Gastrocnemius medialis (tissue), 4 donors: ENCODE results near the gene KDM6B. TPM values are rescaled to one million over a fixed set of nuclear protein-coding genes. Genes with fewer than 3 reads are reported as not detected.

Experiments
- ATAC-seq, 2 donors: fragments of 150-250 bp; one replicate each; pipeline ENCODE4 v1.9.1; 2016
- DNase-seq, 2 donors: peaks; one replicate each; pipeline ENCODE4 v3.0.0-alpha.2; 2019
- H3K27ac ChIP-seq, 4 donors: fragments of 200-600 bp; sonication (generic); 1 replicate in 1 of 4; 2 replicates in 3 of 4; pipeline ENCODE4 v1.5.1; 2016 to 2018; ENCODE audit warnings: mild to moderate bottlenecking in 2 of 4, moderate library complexity in 1 of 4
- H3K27me3 ChIP-seq, 3 donors: fragments of 200-600 bp; sonication (generic) in 2 of 3; 1 replicate in 1 of 3; 2 replicates in 2 of 3; pipeline versions ENCODE4 v1.5.1 to v1.6.0; 2016 to 2019; ENCODE audit warnings: mild to moderate bottlenecking in 1 of 3, moderate library complexity in 1 of 3
- H3K36me3 ChIP-seq, 2 donors: fragments of 200-600 bp; sonication (generic) in 1 of 2; one replicate each; pipeline ENCODE4 v1.5.1; 2017 to 2018
- H3K4me1 ChIP-seq, 2 donors: fragments of 200-600 bp; sonication (generic) in 1 of 2; one replicate each; pipeline ENCODE4 v1.5.1; 2016 to 2017; ENCODE audit warnings: mild to moderate bottlenecking in 2 of 2
- H3K4me3 ChIP-seq, 4 donors: fragments of 200-600 bp; sonication (generic) in 3 of 4; 1 replicate in 1 of 4; 2 replicates in 3 of 4; pipeline ENCODE4 v1.5.1; 2016 to 2019; ENCODE audit warnings: mild to moderate bottlenecking in 2 of 4
- H3K9me3 ChIP-seq, 3 donors: fragments of 200-600 bp; sonication (generic) in 2 of 3; 1 replicate in 1 of 3; 2 replicates in 2 of 3; pipeline ENCODE4 v1.5.1; 2016 to 2019
- CTCF ChIP-seq, 5 experiments: fragments of 450-650 bp in 3 of 5; fragments of 200-600 bp in 2 of 5; sonication (generic) in 2 of 5; IDR thresholded peaks in 4 of 5; conservative IDR thresholded peaks in 1 of 5; 1 replicate in 4 of 5; 2 replicates in 1 of 5; pipeline ENCODE4 v1.5.1; 2016 to 2019; ENCODE audit warnings: antibody characterized with exemption in 5 of 5, mild to moderate bottlenecking in 3 of 5, moderate library complexity in 3 of 5
- POLR2A ChIP-seq, 2 donors: fragments of 450-650 bp; IDR thresholded peaks; one replicate each; pipeline ENCODE4 v1.6.1; 2017; ENCODE audit warnings: antibody characterized with exemption in 2 of 2, mild to moderate bottlenecking in 2 of 2, moderate library complexity in 2 of 2
- in situ Hi-C, 4 donors: fragments of 200-750 bp; cut with MboI; loops; one replicate each; pipeline versions ENCODE4 v1.15.0 to v1.8.0; 2017; ENCODE audit warnings: low sequenced_read_pairs in 4 of 4
- intact Hi-C: fragments of 100-400 bp; cut with DNase I; formaldehyde crosslinking; loops from one replicate; pipeline ENCODE4 v1.15.1; 2023; ENCODE audit warnings: low total_unique reads
- total RNA-seq, 4 donors: library from RNA; depleted of rRNA; stranded (reverse); fragments of >200 nt; gene quantifications; one replicate each; pipeline versions ENCODE4 v1.1.0 to v1.2.3, GENCODE V29; 2016

Gene KDM6B
- total RNA-seq, 4 donors from 2014 or later: 1.9 to 8.2 (median 4.4) TPM

GRCh38 chr17:7875804-7876370, 41.9 kb downstream of the KDM6B start:
- H3K4me3 ChIP-seq: no peak overlapping the region
- TF ChIP-seq POLR2A (IDR thresholded peaks at IDR 0.05) (no peak), CTCF (IDR thresholded peaks at IDR 0.05 in 4 of 5, conservative IDR thresholded peaks at IDR 0.05 in 1 of 5) (no peak)
- ATAC-seq (no peak), DNase-seq (no peak)
- intact Hi-C loops (no loop called here), in situ Hi-C loops (loop anchor here in 1 of 4 donors (25.0 kb wide), 1 partner anchor 139 kb away; no protein-coding TSS in a partner anchor)
- no peak overlapping the region for H3K27ac ChIP-seq
- H3K36me3 ChIP-seq: no peaks in the 10 kb centered on the region
- H3K27me3 ChIP-seq: peaks cover 0 to 17% (median 8%) of the 10 kb centered on the region in 3 donors
- no peaks in the 10 kb centered on the region for H3K9me3 ChIP-seq
- H3K4me1 ChIP-seq: no peaks in the 10 kb centered on the region

DNA sequence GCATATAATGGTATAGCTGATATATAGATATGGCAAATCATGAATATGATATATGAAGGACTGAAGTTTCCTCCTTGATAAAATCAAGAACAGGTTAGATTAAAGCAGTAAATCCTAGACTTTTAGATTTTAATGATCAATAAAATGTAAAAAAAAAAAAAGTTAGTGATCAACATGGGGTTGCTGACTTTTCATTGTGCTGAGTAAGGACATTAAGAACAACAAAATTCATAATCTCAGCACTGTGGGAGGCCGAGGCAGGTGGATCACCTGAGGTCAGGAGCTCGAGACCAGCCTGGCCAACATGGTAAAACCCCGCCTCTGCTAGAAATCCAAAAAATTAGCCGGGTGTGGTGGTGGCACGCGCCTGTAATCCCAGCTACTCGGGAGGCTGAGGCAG, 44.2 kb downstream of the KDM6B start:
- DNase-seq (no peak), ATAC-seq (no peak)
- H3K4me3 ChIP-seq: no peak overlapping the region
- H3K27ac ChIP-seq: no peak overlapping the region
- no peaks in the 10 kb centered on the region for H3K36me3 ChIP-seq
- peaks cover 7 to 24% (median 17%) of the 10 kb centered on the region in 3 donors for H3K27me3 ChIP-seq
- intact Hi-C loops (no loop called here), in situ Hi-C loops (loop anchor here in 1 of 4 donors (25.0 kb wide), 1 partner anchor 141 kb away; no protein-coding TSS in a partner anchor)
- no peaks in the 10 kb centered on the region for H3K9me3 ChIP-seq
- no peak for TF ChIP-seq POLR2A (IDR thresholded peaks at IDR 0.05)
- no peak for TF ChIP-seq CTCF (IDR thresholded peaks at IDR 0.05 in 4 of 5, conservative IDR thresholded peaks at IDR 0.05 in 1 of 5)
- H3K4me1 ChIP-seq: no peaks in the 10 kb centered on the region

- H3K27me3 ChIP-seq: peaks cover 12 to 30% (median 27%) of the 10 kb centered on the region in 3 donors
- no peak overlapping the region for H3K27ac ChIP-seq
- intact Hi-C loops (loop anchor here (10.0 kb wide), 1 partner anchor 175 kb away; no protein-coding TSS in a partner anchor), in situ Hi-C loops (loop anchor here in 1 of 4 donors (25.0 kb wide), 1 partner anchor 143 kb away; no protein-coding TSS in a partner anchor)
- TF ChIP-seq CTCF (IDR thresholded peaks at IDR 0.05 in 4 of 5, conservative IDR thresholded peaks at IDR 0.05 in 1 of 5) (no peak), POLR2A (IDR thresholded peaks at IDR 0.05) (no peak)
- no peaks in the 10 kb centered on the region for H3K4me1 ChIP-seq
- ATAC-seq (no peak), DNase-seq (no peak)
- H3K9me3 ChIP-seq: no peaks in the 10 kb centered on the region
- no peaks in the 10 kb centered on the region for H3K36me3 ChIP-seq
- no peak overlapping the region for H3K4me3 ChIP-seq
Observed at GRCh38 chr17:7880076-7880868, 46.3 kb downstream of the KDM6B start.

DNA sequence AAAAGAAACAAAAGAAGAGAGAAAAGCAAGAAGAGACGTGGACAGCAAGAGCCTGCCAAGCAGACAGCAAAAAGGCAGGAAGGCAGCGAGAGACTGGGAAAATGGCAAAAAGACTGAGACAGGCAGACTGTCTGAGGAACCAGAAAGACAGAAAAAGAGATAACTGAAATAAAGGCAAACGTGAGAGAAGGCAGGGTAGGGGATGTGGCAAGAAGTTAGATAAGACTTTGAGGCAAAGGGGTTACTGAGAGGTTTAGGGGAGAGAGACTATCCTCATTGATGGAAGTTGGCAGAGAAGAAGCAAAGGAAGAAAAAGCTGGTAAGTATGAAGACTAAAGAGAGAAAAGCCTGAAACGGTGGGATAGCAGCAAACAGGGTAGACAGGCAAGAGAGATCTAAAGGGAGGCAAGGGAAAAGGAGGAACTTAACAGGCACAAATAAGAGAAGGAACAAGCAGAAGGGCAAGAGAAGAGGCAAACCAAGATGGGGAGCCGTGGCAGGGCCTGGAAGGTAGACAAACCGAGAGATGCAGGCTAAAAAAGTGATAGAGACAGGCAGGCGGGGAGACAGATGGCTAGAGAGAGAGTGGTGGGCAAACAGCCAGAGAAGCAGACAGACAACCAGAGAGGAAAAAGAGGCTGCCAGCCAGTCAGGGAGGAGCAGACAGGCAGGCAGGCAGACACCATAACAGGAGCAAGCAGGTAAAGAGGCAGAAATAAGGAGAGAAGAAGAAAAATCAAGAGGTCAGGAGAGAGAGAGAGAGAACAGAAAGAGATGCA, 47.4 kb downstream of the KDM6B start:
- peaks cover 8 to 11% of the 10 kb centered on the region in 2 donors for H3K4me1 ChIP-seq
- no peak overlapping the region for H3K4me3 ChIP-seq
- TF ChIP-seq POLR2A (IDR thresholded peaks at IDR 0.05) (no peak), CTCF (IDR thresholded peaks at IDR 0.05 in 4 of 5, conservative IDR thresholded peaks at IDR 0.05 in 1 of 5) (no peak)
- H3K36me3 ChIP-seq: no peaks in the 10 kb centered on the region
- in situ Hi-C loops: loop anchor here in 1 of 4 donors (25.0 kb wide), 1 partner anchor 144 kb away; no protein-coding TSS in a partner anchor
- ATAC-seq (no peak), DNase-seq (no peak)
- H3K27ac ChIP-seq: no peak overlapping the region
- no peaks in the 10 kb centered on the region for H3K9me3 ChIP-seq
- intact Hi-C loops: loop anchor here (10.0 kb wide), 1 partner anchor 173 kb away; no protein-coding TSS in a partner anchor
- peaks cover 22 to 42% (median 39%) of the 10 kb centered on the region in 3 donors for H3K27me3 ChIP-seq
